Measurements from ENCODE around the gene PRRG1.
A peak's percentile ranks its signal among the peaks of the same experiment; 100 is the strongest.
"Not testable (repeated sequence)": the region's sequence is repeated elsewhere in the genome, so short reads cannot be mapped to it uniquely, and the experiment has no call there.

PRRG1 gene

DNA sequence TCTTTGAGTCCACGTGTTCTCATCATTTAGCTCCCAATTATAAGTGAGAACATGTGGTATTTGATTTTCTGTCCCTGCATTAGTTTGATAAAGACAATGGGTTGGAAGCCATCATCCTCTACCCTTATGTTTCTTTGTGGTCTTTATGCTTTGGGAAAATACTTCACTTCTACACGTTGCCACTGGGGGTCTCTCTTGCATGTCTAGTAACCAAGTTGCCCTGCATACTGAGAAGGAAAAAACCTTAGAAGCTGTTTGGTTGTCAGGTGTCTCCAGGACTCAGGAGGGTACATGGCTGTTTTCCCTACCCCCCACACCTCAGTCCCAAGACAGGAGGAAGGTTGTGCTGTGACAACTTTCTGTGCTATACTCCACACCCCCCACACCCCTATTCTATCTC lies 146.6 kb downstream of the PRRG1 start:
- H3K27ac ChIP-seq: not testable (repeated sequence)
- TF ChIP-seq, protein P1, sequence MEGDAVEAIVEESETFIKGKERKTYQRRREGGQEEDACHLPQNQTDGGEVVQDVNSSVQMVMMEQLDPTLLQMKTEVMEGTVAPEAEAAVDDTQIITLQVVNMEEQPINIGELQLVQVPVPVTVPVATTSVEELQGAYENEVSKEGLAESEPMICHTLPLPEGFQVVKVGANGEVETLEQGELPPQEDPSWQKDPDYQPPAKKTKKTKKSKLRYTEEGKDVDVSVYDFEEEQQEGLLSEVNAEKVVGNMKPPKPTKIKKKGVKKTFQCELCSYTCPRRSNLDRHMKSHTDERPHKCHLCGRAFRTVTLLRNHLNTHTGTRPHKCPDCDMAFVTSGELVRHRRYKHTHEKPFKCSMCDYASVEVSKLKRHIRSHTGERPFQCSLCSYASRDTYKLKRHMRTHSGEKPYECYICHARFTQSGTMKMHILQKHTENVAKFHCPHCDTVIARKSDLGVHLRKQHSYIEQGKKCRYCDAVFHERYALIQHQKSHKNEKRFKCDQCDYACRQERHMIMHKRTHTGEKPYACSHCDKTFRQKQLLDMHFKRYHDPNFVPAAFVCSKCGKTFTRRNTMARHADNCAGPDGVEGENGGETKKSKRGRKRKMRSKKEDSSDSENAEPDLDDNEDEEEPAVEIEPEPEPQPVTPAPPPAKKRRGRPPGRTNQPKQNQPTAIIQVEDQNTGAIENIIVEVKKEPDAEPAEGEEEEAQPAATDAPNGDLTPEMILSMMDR (conservative IDR thresholded peaks at IDR 0.05): peak; percentile 36

- H3K27ac ChIP-seq: not testable (repeated sequence)
These were observed 148.0 kb downstream of the PRRG1 start for GRCh38 chrX:37497126-37497525.

DNA sequence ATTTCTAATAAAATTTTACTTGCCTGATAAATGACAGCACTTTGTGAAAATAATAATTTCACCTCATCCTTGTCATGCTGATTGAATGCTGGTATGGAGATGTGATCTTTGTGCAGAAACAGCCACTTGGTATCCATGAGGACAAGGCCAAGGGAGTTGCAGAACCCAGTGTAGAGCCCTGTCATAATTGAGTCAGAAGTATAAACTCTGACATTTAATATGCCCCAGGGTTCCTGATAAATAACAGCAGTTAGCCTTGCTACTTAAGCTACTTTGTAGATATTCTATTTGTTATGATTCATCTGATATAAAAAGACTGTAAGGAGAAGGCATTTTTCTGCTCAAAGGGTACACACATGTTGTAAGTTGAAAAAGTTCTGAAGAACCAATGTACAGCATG lies 149.2 kb downstream of the PRRG1 start:
- H3K27ac ChIP-seq: not testable (repeated sequence)

DNA sequence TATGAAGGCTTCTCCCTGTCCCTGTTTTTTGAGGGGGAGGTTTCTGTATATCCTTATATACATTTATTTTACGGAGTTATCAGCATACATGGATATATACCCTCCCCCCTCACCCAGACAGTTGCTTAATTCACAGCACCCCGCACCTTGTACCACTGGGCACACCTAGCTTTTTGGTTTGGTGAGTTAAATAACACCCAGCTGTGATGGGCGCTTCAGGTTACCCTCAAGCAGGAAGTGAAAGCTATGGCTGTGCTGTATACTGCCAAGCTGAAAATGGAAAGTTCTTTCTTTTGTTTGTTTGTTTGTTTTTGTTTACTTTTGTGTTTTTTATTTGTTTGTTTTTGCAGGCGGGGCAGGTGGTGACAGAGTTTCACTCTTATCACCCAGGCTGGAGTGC lies 150.5 kb downstream of the PRRG1 start:
- H3K27ac ChIP-seq: not testable (repeated sequence)

DNA sequence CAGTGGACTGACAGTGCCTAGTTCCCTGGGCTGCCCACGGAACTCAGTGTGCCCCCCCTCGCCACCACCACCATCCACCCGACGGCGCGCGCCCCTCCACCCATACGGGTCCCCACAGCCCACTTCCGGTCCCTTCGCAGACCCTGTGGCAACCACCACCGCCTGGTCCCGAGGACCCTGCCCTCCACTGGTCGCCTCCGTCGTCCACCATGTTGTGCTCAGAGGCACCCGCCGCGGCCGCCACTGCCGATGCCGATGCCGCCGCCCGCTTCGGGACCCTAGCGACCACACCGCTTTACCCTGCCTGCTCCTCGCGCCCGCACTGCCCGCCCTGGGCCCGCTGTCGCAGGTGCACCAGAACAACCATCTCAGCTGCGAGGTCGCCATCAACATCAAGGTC lies 155.8 kb downstream of the PRRG1 start:
- TF ChIP-seq, protein P1 (conservative IDR thresholded peaks at IDR 0.05): no peak
- no peak for TF ChIP-seq ZFX (IDR thresholded peaks at IDR 0.05)
- H3K27ac ChIP-seq: no peak overlapping the region
